HepG2 (cell line): ENCODE data around the gene KRT38.

Experiments used
- GABPA ChIP-seq, 2 experiments: IDR thresholded peaks; 2 replicates each; pipeline ENCODE4 v1.6.1; 2011 to 2016; ENCODE audit warnings: low read depth in 2 of 2, low read length in 1 of 2, missing biosample characterization in 1 of 2, missing genetic modification characterization in 1 of 2
- REST ChIP-seq, 2 experiments: IDR thresholded peaks; 2 replicates each; pipeline ENCODE4 v1.6.1; 2011 to 2012; ENCODE audit warnings: low read length in 2 of 2, borderline replicate concordance in 1 of 2, low read depth in 1 of 2, mild to moderate bottlenecking in 1 of 2, moderate library complexity in 1 of 2
- RNF2 ChIP-seq: fragments of 450-650 bp; conservative IDR thresholded peaks from 2 replicates; pipeline ENCODE4 v1.6.1; 2016; ENCODE audit warnings: low read depth
- SIN3A ChIP-seq: IDR thresholded peaks from 2 replicates; pipeline ENCODE4 v1.6.1; 2011; ENCODE audit warnings: low read depth, mild to moderate bottlenecking, control low read depth, low read length, borderline replicate concordance
- U2AF1 ChIP-seq: fragments of 200-400 bp; formaldehyde crosslinking; optimal IDR thresholded peaks from 2 replicates; pipeline ENCODE3; 2017; ENCODE audit warnings: mild to moderate bottlenecking, low read depth, low read length
- ZBTB26 ChIP-seq: IDR thresholded peaks from 2 replicates; pipeline ENCODE4 v1.6.1; 2016; ENCODE audit warnings: missing compliant biosample characterization, missing genetic modification reagents, borderline replicate concordance
- ZNF205 ChIP-seq: IDR thresholded peaks from 2 replicates; pipeline ENCODE4 v1.6.1; 2018; ENCODE audit warnings: missing biosample characterization, missing genetic modification reagents

GRCh38 chr17:41481036-41481435, 40.3 kb upstream of the KRT38 start, which contains the start of gene KRT35:
- TF ChIP-seq U2AF1 (no peak), SIN3A (no peak), RNF2 (no peak), ZBTB26 (CRISPR knock-in tag) (no peak), REST (IDR thresholded peaks at IDR 0.05; ENCODE audit: borderline replicate concordance in 1 of 2, low read depth in 1 of 2, low read length in 2 of 2) (no peak), GABPA (IDR thresholded peaks at IDR 0.05; ENCODE audit: low read depth, low read length) (no peak), GABPA (CRISPR knock-in tag; IDR thresholded peaks at IDR 0.05; ENCODE audit: low read depth) (no peak), ZNF205 (CRISPR knock-in tag) (no peak)
